H1 (cell line): ENCODE measurements around the gene SEMA5B. TPM values are rescaled to one million over a fixed set of nuclear protein-coding genes. Genes with fewer than 3 reads are reported as not detected.

ENCODE experiments used
- CTCF ChIA-PET: fragments of 300-600 bp; sonication (Branson Sonifier 250); formaldehyde crosslinking; loops from one replicate; lab custom pipeline; 2021; ENCODE audit not compliant: partially characterized antibody; lab: Charles Lee
- POLR2A ChIA-PET: fragments of 300-600 bp; sonication (Branson Sonifier 250); formaldehyde crosslinking; loops from one replicate; lab custom pipeline; 2021; ENCODE audit warnings: inconsistent platforms; ENCODE audit not compliant: partially characterized antibody; lab: Charles Lee
- DNase-seq, 2 experiments: peaks; one replicate each; pipeline versions ENCODE4 v3.0.0 to v3.0.0-alpha.2; 2010 to 2022; ENCODE audit warnings: low spot score in 2 of 2, low read depth in 1 of 2, mixed read lengths in 1 of 2
- FAIRE-seq: peaks from 2 replicates; lab custom pipeline; 2011; peaks lifted over from hg19 to GRCh38; lab: Jason Lieb, UNC
- H2AFZ ChIP-seq: 2 replicates; pipeline ENCODE4 v1.8.1; 2012; ENCODE audit warnings: low read length, inconsistent platforms
- H2AK5ac ChIP-seq: 2 replicates; pipeline ENCODE4 v1.6.1; 2013; ENCODE audit warnings: low read depth, low read length
- H2BK120ac ChIP-seq: replicated peaks from 2 replicates; pipeline ENCODE3; 2013; ENCODE audit warnings: low read depth, low read length, inconsistent platforms
- H2BK12ac ChIP-seq: 2 replicates; pipeline ENCODE4 v1.6.1; 2013; ENCODE audit warnings: low read depth, low read length
- H2BK15ac ChIP-seq: 2 replicates; pipeline ENCODE4 v1.6.1; 2013; ENCODE audit warnings: low read length
- H2BK20ac ChIP-seq: 2 replicates; pipeline ENCODE4 v1.6.1; 2013; ENCODE audit warnings: low read length
- H2BK5ac ChIP-seq: 2 replicates; pipeline ENCODE4 v1.6.1; 2013; ENCODE audit warnings: low read depth, low read length
- H3K14ac ChIP-seq: 2 replicates; pipeline ENCODE4 v1.6.1; 2013; ENCODE audit warnings: inconsistent platforms; ENCODE audit not compliant: insufficient read length
- H3K18ac ChIP-seq: 2 replicates; pipeline ENCODE4 v1.6.1; 2013; ENCODE audit warnings: low read length; ENCODE audit errors: extremely low read depth
- H3K23ac ChIP-seq: 2 replicates; pipeline ENCODE4 v1.6.1; 2013; ENCODE audit warnings: inconsistent platforms; ENCODE audit not compliant: insufficient read length
- H3K23me2 ChIP-seq: 2 replicates; pipeline ENCODE4 v1.6.1; 2013; ENCODE audit warnings: low read depth, low read length
- H3K27ac ChIP-seq: 2 replicates; pipeline ENCODE4 v1.6.1; 2011; ENCODE audit warnings: low read depth, low read length, inconsistent platforms
- H3K27me3 ChIP-seq, 4 experiments: replicated peaks in 1 of 4; 1 replicate in 1 of 4; 2 replicates in 3 of 4; pipeline versions ENCODE4 v1.6.1 to v1.8.1; 2011 to 2013; ENCODE audit warnings: low read length in 3 of 4, mild to moderate bottlenecking in 3 of 4, inconsistent platforms in 2 of 4, mixed read lengths in 2 of 4, moderate library complexity in 1 of 4; ENCODE audit not compliant: control insufficient read depth in 3 of 4, insufficient read depth in 3 of 4; ENCODE audit errors: extremely low read depth in 1 of 4
- H3K36me3 ChIP-seq, 4 experiments: 2 replicates each; pipeline versions ENCODE4 v1.6.1 to v1.8.1; 2011 to 2013; ENCODE audit warnings: mild to moderate bottlenecking in 4 of 4, low read length in 3 of 4, moderate library complexity in 2 of 4, control low read depth in 1 of 4, inconsistent platforms in 1 of 4; ENCODE audit not compliant: insufficient read depth in 4 of 4, control insufficient read depth in 2 of 4
- H3K4ac ChIP-seq: replicated peaks from 2 replicates; pipeline ENCODE3; 2013; ENCODE audit warnings: low read length, low read depth, mixed read lengths, inconsistent platforms; ENCODE audit not compliant: insufficient read length
- H3K4me1 ChIP-seq, 4 experiments: replicated peaks in 1 of 4; 1 replicate in 1 of 4; 2 replicates in 3 of 4; pipeline versions ENCODE4 v1.6.1 to v1.8.1; 2011 to 2013; ENCODE audit warnings: low read length in 3 of 4, inconsistent platforms in 2 of 4, mixed read lengths in 1 of 4; ENCODE audit not compliant: insufficient read depth in 4 of 4, control insufficient read depth in 3 of 4
- H3K4me2 ChIP-seq, 2 experiments: 2 replicates each; pipeline versions ENCODE4 v1.6.1 to v1.8.1; 2011 to 2013; ENCODE audit warnings: low read depth in 2 of 2, low read length in 2 of 2, control low read depth in 1 of 2, inconsistent platforms in 1 of 2, mild to moderate bottlenecking in 1 of 2; ENCODE audit not compliant: insufficient read depth in 1 of 2
- H3K4me3 ChIP-seq, 4 experiments: fragments of 200-600, 300-600 bp in 1 of 4; sonication (generic), shearing (Covaris generic), sonication (Bioruptor Twin) in 1 of 4; 2 replicates each; pipeline versions ENCODE4 v1.5.1 to v1.8.1; 2011 to 2016; ENCODE audit warnings: low read length in 4 of 4, low read depth in 3 of 4, control low read depth in 2 of 4, inconsistent platforms in 2 of 4, mild to moderate bottlenecking in 2 of 4, mixed read lengths in 1 of 4, moderate library complexity in 1 of 4; ENCODE audit not compliant: insufficient read depth in 2 of 4; ENCODE audit errors: extremely low read depth in 1 of 4
- H3K56ac ChIP-seq: replicated peaks from 2 replicates; pipeline ENCODE3; 2013; ENCODE audit warnings: low read depth, mild to moderate bottlenecking, mixed read lengths, low read length, inconsistent platforms; ENCODE audit not compliant: insufficient read length
- H3K79me1 ChIP-seq: 2 replicates; pipeline ENCODE4 v1.6.1; 2013; ENCODE audit warnings: low read depth, low read length, control low read depth
- H3K79me2 ChIP-seq, 2 experiments: 2 replicates each; pipeline versions ENCODE4 v1.6.1 to v1.8.1; 2012 to 2013; ENCODE audit warnings: low read length in 2 of 2, mild to moderate bottlenecking in 2 of 2, inconsistent platforms in 1 of 2; ENCODE audit not compliant: insufficient read depth in 2 of 2, control insufficient read depth in 1 of 2
- H3K9ac ChIP-seq, 4 experiments: replicated peaks in 1 of 4; 1 replicate in 1 of 4; 2 replicates in 3 of 4; pipeline versions ENCODE4 v1.6.1 to v1.8.1; 2011 to 2013; ENCODE audit warnings: low read depth in 3 of 4, low read length in 3 of 4, control low read depth in 2 of 4, mild to moderate bottlenecking in 2 of 4, moderate library complexity in 2 of 4, inconsistent platforms in 1 of 4; ENCODE audit errors: extremely low read depth in 1 of 4
- H3K9me3 ChIP-seq, 2 experiments: 2 replicates each; pipeline versions ENCODE4 v1.6.1 to v1.8.1; 2012 to 2013; ENCODE audit warnings: mild to moderate bottlenecking in 2 of 2, moderate library complexity in 2 of 2, control low read depth in 1 of 2, inconsistent platforms in 1 of 2, low read depth in 1 of 2, low read length in 1 of 2, mixed read lengths in 1 of 2; ENCODE audit not compliant: insufficient read depth in 2 of 2
- H4K20me1 ChIP-seq, 2 experiments: replicated peaks in 1 of 2; 2 replicates each; pipeline versions ENCODE3 to v1.8.1; 2011 to 2013; ENCODE audit warnings: inconsistent platforms in 2 of 2, low read length in 2 of 2, mild to moderate bottlenecking in 1 of 2; ENCODE audit not compliant: insufficient read depth in 2 of 2, control insufficient read depth in 1 of 2
- H4K5ac ChIP-seq: 2 replicates; pipeline ENCODE4 v1.6.1; 2013; ENCODE audit warnings: low read length, low read depth, mixed read lengths, inconsistent platforms; ENCODE audit not compliant: insufficient read length
- H4K8ac ChIP-seq: 2 replicates; pipeline ENCODE4 v1.8.0; 2013; ENCODE audit warnings: mild to moderate bottlenecking, moderate library complexity, low read length, inconsistent platforms; ENCODE audit not compliant: insufficient read depth; ENCODE audit errors: extremely low read depth
- H4K91ac ChIP-seq: replicated peaks from 2 replicates; pipeline ENCODE3; 2013; ENCODE audit warnings: low read length, mixed read lengths, inconsistent platforms; ENCODE audit not compliant: insufficient read length
- ZNF274 ChIP-seq: IDR thresholded peaks from 2 replicates; pipeline ENCODE4 v1.7.0; 2012; ENCODE audit warnings: low read length, borderline replicate concordance; ENCODE audit errors: extremely low read depth
- WGBS, 2 experiments: shearing (Covaris generic) in 1 of 2; methylation state at CpG; one replicate each; pipeline versions ENCODE4 v1.1.6 to v1.1.7; 2013 to 2015; ENCODE audit warnings: low lambda C conversion rate in 2 of 2, mixed read lengths in 2 of 2, inconsistent platforms in 1 of 2, low coverage in 1 of 2, missing lambda C conversion rate in 1 of 2; ENCODE audit not compliant: insufficient replicate concordance in 2 of 2, insufficient coverage in 1 of 2, insufficient read length in 1 of 2; ENCODE audit errors: extremely low coverage in 1 of 2, missing lambda C conversion rate in 1 of 2; 5-methylcytosine and 5-hydroxymethylcytosine counted together
- polyA plus RNA-seq, 7 experiments: library from polyadenylated mRNA; depleted of rRNA in 3 of 7; stranded (reverse) in 5 of 7; unstranded in 2 of 7; fragments of >200 nt in 5 of 7; fragments of 200-250 nt in 2 of 7; gene quantifications; 1 replicate in 5 of 7; 2 replicates in 1 of 7; 4 replicates in 1 of 7; pipeline versions ENCODE4 v1.2.1 to v1.2.3, GENCODE V29; 2011 to 2013; ENCODE audit warnings: missing spikeins in 2 of 7, mixed read lengths in 2 of 7
- total RNA-seq: library from RNA; stranded (reverse); fragmentation: NEBNext Ultra II Directional; extraction: Animal tissue kit (Norgen Biotek cat#: 25700); gene quantifications from 2 replicates; pipeline ENCODE4 v1.2.1, GENCODE V29; 2021

The SEMA5B gene
- total and polyA plus RNA-seq, 2 of the 8 experiments (the other 6 are each of a cell fraction or from before 2014, with no cell fraction given) = 13.1 to 22.4 TPM

DNA sequence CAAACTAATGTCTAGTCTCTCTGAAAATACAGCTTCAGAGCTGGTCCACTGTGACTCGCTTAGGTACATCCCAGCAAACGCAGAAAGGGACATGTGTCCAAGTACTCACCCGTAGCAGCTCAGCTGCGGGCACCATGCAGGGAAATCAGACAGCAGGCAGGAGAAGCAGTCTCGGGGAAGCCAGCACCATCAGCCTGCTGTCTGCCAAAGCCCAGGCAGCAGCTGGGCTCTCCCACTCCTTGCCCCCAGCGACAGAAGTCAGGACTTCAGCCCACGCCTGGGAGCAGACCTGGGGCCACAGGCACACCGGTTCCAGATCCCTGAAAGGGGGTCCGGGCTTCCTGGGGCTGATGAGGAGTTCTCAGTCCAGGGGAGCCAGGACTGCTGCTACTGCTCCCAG lies 34.9 kb downstream of the SEMA5B start:
- no peaks in the 10 kb centered on the region; a peak in 1 of 7 replicates for H3K27me3 ChIP-seq
- POLR2A ChIA-PET = interaction anchor here (0.6 to 1.4 kb wide), 2 partner anchors 9 to 36 kb away, joined by 3 read pairs; no protein-coding TSS in a partner anchor
- TF ChIP-seq ZNF274 = no peak

More for the DNA sequence above, 34.9 kb downstream of the SEMA5B start:
- Histone ChIP-seq H3K79me1 (no peaks in the 10 kb centered on the region; the same call in 1 of the 2 replicates), H3K23me2 (no peaks in the 10 kb centered on the region), H3K79me2 (no peaks in the 10 kb centered on the region), H3K56ac (no peak overlapping the region), H2BK12ac (no peak overlapping the region; the same call in 1 of the 2 replicates), H3K4ac (no peak overlapping the region), H2BK20ac (peak overlapping the region; percentile 72; the same call in 1 of the 2 replicates), H2BK120ac (no peak overlapping the region), H3K36me3 (no peaks in the 10 kb centered on the region; a peak in 1 of 8 replicates), H2BK5ac (peak overlapping the region; percentile 40), H3K27ac (no peak overlapping the region), H3K23ac (no peak overlapping the region), H3K4me2 (no peak overlapping the region), H3K4me3 (no peak overlapping the region), H2AK5ac (no peak overlapping the region), H3K9me3 (no peaks in the 10 kb centered on the region), H3K14ac (no peak overlapping the region), H4K20me1 (no peaks in the 10 kb centered on the region), H3K4me1 (peaks cover 12 to 28% (median 17%) of the 10 kb centered on the region in 4 experiments), H4K5ac (no peak overlapping the region), H3K9ac (no peak overlapping the region), H4K91ac (no peak overlapping the region), H3K18ac (peak overlapping the region; percentile 60), H4K8ac (no peak overlapping the region), H2BK15ac (no peak overlapping the region), H2AFZ (no peak overlapping the region)
- FAIRE-seq (no peak), DNase-seq (no peak)
- CTCF ChIA-PET = interaction anchor here (0.7 to 2.1 kb wide), 12 partner anchors 10 to 430 kb away, joined by 3 to 6 read pairs (median 4); no protein-coding TSS in a partner anchor
- 96% methylated on average over 9 of the region's 9 CpGs; no CpG with 5 or more reads in 1 of the 2 experiments for WGBS, 2 experiments
